NCI-H510A treated with DMSO at 0.1 percent for 48 hours (cell line): ENCODE data around the gene TUFT1.

Experiments used
- DNase-seq: peaks from one replicate; lab custom pipeline; 2025; lab: John Stamatoyannopoulos, UW

TUFT1 gene

GRCh38 chr1:151540021-151540981 lies at the start of gene TUFT1:
TSS of gene TUFT1 (plus strand) at chr1:151540309. CDS start at chr1:151540367, 58 bp downstream.
- peak; percentile 95 for DNase-seq

- no peak for DNase-seq
Observed at GRCh38 chr1:151491641-151492040, 48.5 kb upstream of the TUFT1 start.

- DNase-seq: no peak
Observed at GRCh38 chr1:151492120-151492519, 48.0 kb upstream of the TUFT1 start.

GRCh38 chr1:151493042-151493441 lies 47.1 kb upstream of the TUFT1 start:
- DNase-seq: no peak

GRCh38 chr1:151494741-151495281 lies 45.3 kb upstream of the TUFT1 start:
- no peak for DNase-seq

GRCh38 chr1:151495316-151495715 lies 44.8 kb upstream of the TUFT1 start:
- no peak for DNase-seq

GRCh38 chr1:151499365-151499764 lies 40.7 kb upstream of the TUFT1 start:
- DNase-seq: no peak

- no peak for DNase-seq
Observed at GRCh38 chr1:151499930-151500329, 40.2 kb upstream of the TUFT1 start.

- no peak for DNase-seq
Observed at GRCh38 chr1:151501474-151501873, 38.6 kb upstream of the TUFT1 start.

- no peak for DNase-seq
Observed at GRCh38 chr1:151502035-151502700, 37.9 kb upstream of the TUFT1 start.

GRCh38 chr1:151502859-151503780 lies 37.0 kb upstream of the TUFT1 start:
- DNase-seq: no peak

- no peak for DNase-seq
Observed at GRCh38 chr1:151504252-151504651, 35.9 kb upstream of the TUFT1 start.

GRCh38 chr1:151504759-151505158 lies 35.4 kb upstream of the TUFT1 start:
- no peak for DNase-seq

GRCh38 chr1:151508833-151509232 lies 31.3 kb upstream of the TUFT1 start:
- DNase-seq: no peak

GRCh38 chr1:151509350-151510019 lies 30.6 kb upstream of the TUFT1 start:
- DNase-seq: no peak

- DNase-seq: no peak
Observed at GRCh38 chr1:151510020-151510405, 30.1 kb upstream of the TUFT1 start.

- DNase-seq: no peak
Observed at GRCh38 chr1:151510614-151510956, 29.5 kb upstream of the TUFT1 start.

GRCh38 chr1:151510957-151511635 lies 29.0 kb upstream of the TUFT1 start, which contains the start of gene CGN:
TSS of gene CGN (plus strand) at chr1:151511387. CDS start at chr1:151518520, 7,133 bp downstream.
- peak; percentile 89 for DNase-seq

- peak; percentile 66 for DNase-seq
Observed at GRCh38 chr1:151511636-151512215, 28.4 kb upstream of the TUFT1 start.

GRCh38 chr1:151512326-151512725 lies 27.8 kb upstream of the TUFT1 start:
- DNase-seq: no peak
